CD4-positive, alpha-beta T cell (primary cell): Measurements from ENCODE around the gene INO80. TPM values are rescaled to one million over a fixed set of nuclear protein-coding genes. Genes with fewer than 3 reads are reported as not detected.

Experiments
- ATAC-seq: fragments of 200-7000 bp; cut with Tn5 transposase; one replicate; pipeline ENCODE4 v1.10.0; 2022; ENCODE audit warnings: mild to moderate bottlenecking; ENCODE audit not compliant: poor library complexity
- CTCF ChIA-PET: fragments of 350-600 bp; sonication (Branson Sonifier 250); formaldehyde crosslinking; loops from one replicate; lab custom pipeline; 2021; ENCODE audit warnings: antibody characterized with exemption, inconsistent platforms; lab: Charles Lee
- POLR2A ChIA-PET: fragments of 350-600 bp; sonication (Branson Sonifier 250); formaldehyde crosslinking; loops from one replicate; lab custom pipeline; 2021; ENCODE audit warnings: antibody characterized with exemption, inconsistent platforms; lab: Charles Lee
- DNase-seq, 14 experiments: peaks; one replicate each; pipeline ENCODE4 v3.0.0-alpha.2; 2013 to 2020; ENCODE audit warnings: mixed read lengths in 2 of 14
- H3K27ac ChIP-seq, 2 donors: one replicate each; pipeline versions ENCODE4 v1.5.1 to v1.7.0; 2013; ENCODE audit warnings: low read length in 2 of 2, low read depth in 1 of 2, mild to moderate bottlenecking in 1 of 2
- H3K27me3 ChIP-seq, 2 experiments: 1 replicate in 1 of 2; 2 replicates in 1 of 2; pipeline versions ENCODE4 v1.6.1 to v1.7.0; 2013; ENCODE audit warnings: low read length in 2 of 2, control low read depth in 1 of 2, mild to moderate bottlenecking in 1 of 2, moderate library complexity in 1 of 2; ENCODE audit not compliant: insufficient read depth in 2 of 2, control insufficient read depth in 1 of 2
- H3K36me3 ChIP-seq: one replicate; pipeline ENCODE4 v1.6.1; 2013; ENCODE audit warnings: low read length, control low read depth; ENCODE audit not compliant: insufficient read depth
- H3K4me1 ChIP-seq: one replicate; pipeline ENCODE4 v1.6.1; 2013; ENCODE audit warnings: low read length, control low read depth; ENCODE audit not compliant: insufficient read depth
- H3K4me3 ChIP-seq: one replicate; pipeline ENCODE4 v1.5.1; 2013; ENCODE audit warnings: mild to moderate bottlenecking, low read length, moderate library complexity
- H3K9me3 ChIP-seq, 2 experiments: 1 replicate in 1 of 2; 2 replicates in 1 of 2; pipeline versions ENCODE4 v1.6.1 to v1.7.0; 2013; ENCODE audit warnings: low read length in 2 of 2, mild to moderate bottlenecking in 2 of 2, control low read depth in 1 of 2, moderate library complexity in 1 of 2; ENCODE audit not compliant: control insufficient read depth in 1 of 2, insufficient read depth in 1 of 2
- H3K27ac Mint-ChIP-seq: one replicate; pipeline ENCODE4 v1.8.0; 2020; ENCODE audit warnings: mixed read lengths
- H3K27me3 Mint-ChIP-seq: one replicate; pipeline ENCODE4 v1.8.0; 2021; ENCODE audit warnings: mixed read lengths
- H3K36me3 Mint-ChIP-seq: one replicate; pipeline ENCODE4 v1.8.0; 2021; ENCODE audit warnings: low read depth, mixed read lengths
- H3K4me1 Mint-ChIP-seq: one replicate; pipeline ENCODE4 v1.8.0; 2021; ENCODE audit warnings: low read depth, mixed read lengths
- H3K4me3 Mint-ChIP-seq: one replicate; pipeline ENCODE4 v1.8.0; 2020; ENCODE audit warnings: mild to moderate bottlenecking, mixed read lengths
- H3K9me3 Mint-ChIP-seq: one replicate; pipeline ENCODE4 v1.8.0; 2020; ENCODE audit warnings: mixed read lengths
- intact Hi-C, 2 experiments: fragments of 100-400 bp; cut with DNase I in 1 of 2; cut with micrococcal nuclease in 1 of 2; formaldehyde crosslinking; loops; one replicate each; pipeline versions ENCODE4 v1.15.1 to v1.9.0; 2023 to 2025; cut with DNase I, micrococcal nuclease
- total RNA-seq, 174 experiments: library from RNA in 2 of 174; stranded (reverse) in 2 of 174; gene quantifications; one replicate each; pipeline ENCODE4 v1.2.3 and lab custom pipeline; 2021 to 2026
- TF ChIP-seq, protein P1 (sequence below): fragments of 200-600 bp; IDR thresholded peaks from one replicate; pipeline ENCODE4 v1.8.0; 2022; ENCODE audit warnings: antibody characterized with exemption, mild to moderate bottlenecking

Gene INO80
- total RNA-seq, 2 experiments from 2014 or later: 20.3 to 22.9 TPM

- no peak overlapping the region for H3K27ac Mint-ChIP-seq
- H3K36me3 ChIP-seq: no peaks in the 10 kb centered on the region
- H3K27ac ChIP-seq: no peak overlapping the region
- TF ChIP-seq, protein P1, sequence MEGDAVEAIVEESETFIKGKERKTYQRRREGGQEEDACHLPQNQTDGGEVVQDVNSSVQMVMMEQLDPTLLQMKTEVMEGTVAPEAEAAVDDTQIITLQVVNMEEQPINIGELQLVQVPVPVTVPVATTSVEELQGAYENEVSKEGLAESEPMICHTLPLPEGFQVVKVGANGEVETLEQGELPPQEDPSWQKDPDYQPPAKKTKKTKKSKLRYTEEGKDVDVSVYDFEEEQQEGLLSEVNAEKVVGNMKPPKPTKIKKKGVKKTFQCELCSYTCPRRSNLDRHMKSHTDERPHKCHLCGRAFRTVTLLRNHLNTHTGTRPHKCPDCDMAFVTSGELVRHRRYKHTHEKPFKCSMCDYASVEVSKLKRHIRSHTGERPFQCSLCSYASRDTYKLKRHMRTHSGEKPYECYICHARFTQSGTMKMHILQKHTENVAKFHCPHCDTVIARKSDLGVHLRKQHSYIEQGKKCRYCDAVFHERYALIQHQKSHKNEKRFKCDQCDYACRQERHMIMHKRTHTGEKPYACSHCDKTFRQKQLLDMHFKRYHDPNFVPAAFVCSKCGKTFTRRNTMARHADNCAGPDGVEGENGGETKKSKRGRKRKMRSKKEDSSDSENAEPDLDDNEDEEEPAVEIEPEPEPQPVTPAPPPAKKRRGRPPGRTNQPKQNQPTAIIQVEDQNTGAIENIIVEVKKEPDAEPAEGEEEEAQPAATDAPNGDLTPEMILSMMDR: no peak
- peaks cover 32% of the 10 kb centered on the region for H3K4me1 ChIP-seq
- no peaks in the 10 kb centered on the region for H3K36me3 Mint-ChIP-seq
- peaks cover 50% of the 10 kb centered on the region for H3K27me3 Mint-ChIP-seq
- H3K4me3 Mint-ChIP-seq: no peak overlapping the region
- ChIA-PET POLR2A (no interaction called here), CTCF (no interaction called here)
- peaks cover 0 to 22% of the 10 kb centered on the region in 2 experiments for H3K9me3 ChIP-seq
- DNase-seq (no peak), ATAC-seq (no peak)
- no peak overlapping the region for H3K4me3 ChIP-seq
- peaks cover 37% of the 10 kb centered on the region in 2 experiments for H3K27me3 ChIP-seq
- H3K9me3 Mint-ChIP-seq: no peaks in the 10 kb centered on the region
- intact Hi-C loops: loop anchor here in 1 of 2 experiments (2.0 kb wide), 1 partner anchor 21 kb away; no protein-coding TSS in a partner anchor
- H3K4me1 Mint-ChIP-seq: peaks cover 35% of the 10 kb centered on the region
Observed at GRCh38 chr15:40933517-40933902, 182.6 kb downstream of the INO80 start.

- Mint-ChIP-seq H3K27ac (no peak overlapping the region), H3K36me3 (no peaks in the 10 kb centered on the region), H3K4me3 (peak overlapping the region; percentile 42), H3K4me1 (peaks cover 36% of the 10 kb centered on the region), H3K27me3 (peaks cover 56% of the 10 kb centered on the region), H3K9me3 (no peaks in the 10 kb centered on the region)
- ChIA-PET CTCF (no interaction called here), POLR2A (interaction anchor here (5.9 kb wide), 1 partner anchor 9 kb away, joined by 49 read pairs; no protein-coding TSS in a partner anchor)
- no peak for ATAC-seq
- Histone ChIP-seq H3K4me3 (no peak overlapping the region), H3K36me3 (no peaks in the 10 kb centered on the region), H3K4me1 (peaks cover 38% of the 10 kb centered on the region), H3K9me3 (peaks cover 0 to 24% of the 10 kb centered on the region in 2 experiments), H3K27me3 (peaks cover 43 to 44% of the 10 kb centered on the region in 2 experiments), H3K27ac (no peak overlapping the region)
- no peak for DNase-seq
- intact Hi-C loops: loop anchor here in 1 of 2 experiments (2.0 kb wide), 1 partner anchor 20 kb away; no protein-coding TSS in a partner anchor
- TF ChIP-seq, protein P1: no peak
Observed at GRCh38 chr15:40932649-40933516, 183.2 kb downstream of the INO80 start.

- no peaks in the 10 kb centered on the region for H3K36me3 ChIP-seq
- H3K27ac ChIP-seq: no peak overlapping the region
- Mint-ChIP-seq H3K9me3 (no peaks in the 10 kb centered on the region), H3K27ac (no peak overlapping the region), H3K27me3 (peaks cover 60% of the 10 kb centered on the region), H3K4me1 (peaks cover 39% of the 10 kb centered on the region), H3K4me3 (no peak overlapping the region), H3K36me3 (no peaks in the 10 kb centered on the region)
- TF ChIP-seq, protein P1: no peak
- no peak overlapping the region for H3K4me3 ChIP-seq
- H3K4me1 ChIP-seq: peaks cover 45% of the 10 kb centered on the region
- intact Hi-C loops: loop anchor here in 1 of 2 experiments (2.0 kb wide), 1 partner anchor 19 kb away; no protein-coding TSS in a partner anchor
- ChIA-PET POLR2A (interaction anchor here (5.9 kb wide), 1 partner anchor 9 kb away, joined by 49 read pairs; no protein-coding TSS in a partner anchor), CTCF (interaction anchor here (1.0 to 2.0 kb wide), 2 partner anchors 26 to 28 kb away, joined by 3 to 6 read pairs; no protein-coding TSS in a partner anchor)
- ATAC-seq (no peak), DNase-seq (no peak)
- peaks cover 0 to 24% of the 10 kb centered on the region in 2 experiments for H3K9me3 ChIP-seq
- peaks cover 49 to 51% of the 10 kb centered on the region in 2 experiments for H3K27me3 ChIP-seq
Observed at GRCh38 chr15:40932156-40932555, 183.9 kb downstream of the INO80 start.
